ENCODE results near the gene HIF1AN. TPM values are rescaled to one million over a fixed set of nuclear protein-coding genes. Genes with fewer than 3 reads are reported as not detected.

Gene HIF1AN
- 14.8 and 19.2 TPM in 2 replicates for total RNA-seq (2014; rRNA removed; shearing (Covaris generic); ENCODE audit: low replicate concordance)

- H3K9me2 ChIP-seq (replicated peaks; ENCODE audit: insufficient read depth, low read length), result no peaks in the 10 kb centered on the region
- H2AFZ ChIP-seq (ENCODE audit: low read length), result peak within 1 kb of the TSS; percentile 93
- no peaks in the 10 kb centered on the region for H3K27me3 ChIP-seq (ENCODE audit: low read length)
- H4K20me1 ChIP-seq (ENCODE audit: insufficient read depth, low read depth, low read length), result peaks cover 11% of the 10 kb centered on the region; the same call in 1 of the 2 replicates
- peak within 1 kb of the TSS; percentile 83 for H3K9ac ChIP-seq (ENCODE audit: low read length)
- H3K4me1 ChIP-seq (ENCODE audit: low read length), result peaks cover 23% of the 10 kb centered on the region
- no peak within 1 kb of the TSS for H3K27ac ChIP-seq (ENCODE audit: low read length)
- peak within 1 kb of the TSS; percentile 97 for H3K4me2 ChIP-seq (ENCODE audit: low read depth, low read length, poor library complexity, severe bottlenecking)
- DNase-seq, result peak; percentile 99
- H3K79me2 ChIP-seq (ENCODE audit: low read length), result peaks cover 39% of the 10 kb centered on the region
- H3K36me3 ChIP-seq (ENCODE audit: insufficient read depth, low read length), result peaks cover 19% of the 10 kb centered on the region; the same call in 1 of the 2 replicates
- H3K9me3 ChIP-seq (ENCODE audit: low read length), result no peaks in the 10 kb centered on the region
- H3K4me3 ChIP-seq (ENCODE audit: low read length), result peak within 1 kb of the TSS; percentile 93
Observed at GRCh38 chr10:100535715-100536353, at the start of gene HIF1AN. Gene HIF1AN (plus strand): TSS chr10:100535943. CDS start chr10:100535959, 16 bp downstream.

GRCh38 chr10:100487529-100487928 is 48.2 kb upstream of the HIF1AN start:
- H3K9me2 ChIP-seq (replicated peaks; ENCODE audit: insufficient read depth, low read length), result no peaks in the 10 kb centered on the region
- H3K27ac ChIP-seq (ENCODE audit: low read length), result no peak overlapping the region
- no peaks in the 10 kb centered on the region for H3K79me2 ChIP-seq (ENCODE audit: low read length)
- H3K4me1 ChIP-seq (ENCODE audit: low read length), result peaks cover 1% of the 10 kb centered on the region; the same call in 1 of the 2 replicates
- H3K36me3 ChIP-seq (ENCODE audit: insufficient read depth, low read length), result no peaks in the 10 kb centered on the region
- H3K9me3 ChIP-seq (ENCODE audit: low read length), result no peaks in the 10 kb centered on the region
- H3K4me2 ChIP-seq (ENCODE audit: low read depth, low read length, poor library complexity, severe bottlenecking), result no peak overlapping the region
- no peaks in the 10 kb centered on the region for H4K20me1 ChIP-seq (ENCODE audit: insufficient read depth, low read depth, low read length)
- no peaks in the 10 kb centered on the region for H3K27me3 ChIP-seq (ENCODE audit: low read length)
- no peak for DNase-seq
- no peak overlapping the region for H3K4me3 ChIP-seq (ENCODE audit: low read length)
- H2AFZ ChIP-seq (ENCODE audit: low read length), result no peak overlapping the region
- H3K9ac ChIP-seq (ENCODE audit: low read length), result no peak overlapping the region

- no peak for DNase-seq
- Histone ChIP-seq H3K9me2 (replicated peaks; ENCODE audit: insufficient read depth, low read length) (no peaks in the 10 kb centered on the region), H3K79me2 (ENCODE audit: low read length) (no peaks in the 10 kb centered on the region), H3K4me1 (ENCODE audit: low read length) (no peaks in the 10 kb centered on the region), H3K36me3 (ENCODE audit: insufficient read depth, low read length) (no peaks in the 10 kb centered on the region), H4K20me1 (ENCODE audit: insufficient read depth, low read depth, low read length) (no peaks in the 10 kb centered on the region), H3K27ac (ENCODE audit: low read length) (no peak overlapping the region), H2AFZ (ENCODE audit: low read length) (no peak overlapping the region), H3K4me2 (ENCODE audit: low read depth, low read length, poor library complexity, severe bottlenecking) (no peak overlapping the region), H3K9me3 (ENCODE audit: low read length) (no peaks in the 10 kb centered on the region), H3K27me3 (ENCODE audit: low read length) (no peaks in the 10 kb centered on the region), H3K9ac (ENCODE audit: low read length) (no peak overlapping the region), H3K4me3 (ENCODE audit: low read length) (no peak overlapping the region)
Observed at GRCh38 chr10:100489396-100489795, 46.3 kb upstream of the HIF1AN start.

- no peak overlapping the region for H3K4me2 ChIP-seq (ENCODE audit: low read depth, low read length, poor library complexity, severe bottlenecking)
- H4K20me1 ChIP-seq (ENCODE audit: insufficient read depth, low read depth, low read length), result no peaks in the 10 kb centered on the region
- H3K9me2 ChIP-seq (replicated peaks; ENCODE audit: insufficient read depth, low read length), result no peaks in the 10 kb centered on the region
- no peaks in the 10 kb centered on the region for H3K79me2 ChIP-seq (ENCODE audit: low read length)
- H3K9me3 ChIP-seq (ENCODE audit: low read length), result no peaks in the 10 kb centered on the region
- no peak overlapping the region for H3K4me3 ChIP-seq (ENCODE audit: low read length)
- no peak overlapping the region for H3K9ac ChIP-seq (ENCODE audit: low read length)
- DNase-seq, result no peak
- H3K4me1 ChIP-seq (ENCODE audit: low read length), result no peaks in the 10 kb centered on the region
- no peaks in the 10 kb centered on the region for H3K27me3 ChIP-seq (ENCODE audit: low read length)
- H3K36me3 ChIP-seq (ENCODE audit: insufficient read depth, low read length), result no peaks in the 10 kb centered on the region
- no peak overlapping the region for H2AFZ ChIP-seq (ENCODE audit: low read length)
- H3K27ac ChIP-seq (ENCODE audit: low read length), result no peak overlapping the region
Observed at GRCh38 chr10:100490531-100490930, 45.2 kb upstream of the HIF1AN start.

- no peaks in the 10 kb centered on the region for H3K27me3 ChIP-seq (ENCODE audit: low read length)
- H3K9me3 ChIP-seq (ENCODE audit: low read length), result no peaks in the 10 kb centered on the region
- no peak for DNase-seq
- no peak overlapping the region for H2AFZ ChIP-seq (ENCODE audit: low read length)
- no peak overlapping the region for H3K9ac ChIP-seq (ENCODE audit: low read length)
- H3K36me3 ChIP-seq (ENCODE audit: insufficient read depth, low read length), result no peaks in the 10 kb centered on the region
- no peak overlapping the region for H3K27ac ChIP-seq (ENCODE audit: low read length)
- H3K4me2 ChIP-seq (ENCODE audit: low read depth, low read length, poor library complexity, severe bottlenecking), result no peak overlapping the region
- H3K9me2 ChIP-seq (replicated peaks; ENCODE audit: insufficient read depth, low read length), result no peaks in the 10 kb centered on the region
- H4K20me1 ChIP-seq (ENCODE audit: insufficient read depth, low read depth, low read length), result no peaks in the 10 kb centered on the region
- no peaks in the 10 kb centered on the region for H3K4me1 ChIP-seq (ENCODE audit: low read length)
- H3K4me3 ChIP-seq (ENCODE audit: low read length), result no peak overlapping the region
- H3K79me2 ChIP-seq (ENCODE audit: low read length), result no peaks in the 10 kb centered on the region
Observed at GRCh38 chr10:100496567-100496966, 39.2 kb upstream of the HIF1AN start.

GRCh38 chr10:100498059-100498458 is 37.7 kb upstream of the HIF1AN start:
- Histone ChIP-seq H3K27me3 (ENCODE audit: low read length) (no peaks in the 10 kb centered on the region), H3K9ac (ENCODE audit: low read length) (no peak overlapping the region), H3K9me2 (replicated peaks; ENCODE audit: insufficient read depth, low read length) (no peaks in the 10 kb centered on the region), H3K4me2 (ENCODE audit: low read depth, low read length, poor library complexity, severe bottlenecking) (no peak overlapping the region), H4K20me1 (ENCODE audit: insufficient read depth, low read depth, low read length) (no peaks in the 10 kb centered on the region), H2AFZ (ENCODE audit: low read length) (no peak overlapping the region), H3K36me3 (ENCODE audit: insufficient read depth, low read length) (no peaks in the 10 kb centered on the region), H3K9me3 (ENCODE audit: low read length) (no peaks in the 10 kb centered on the region), H3K4me3 (ENCODE audit: low read length) (no peak overlapping the region), H3K79me2 (ENCODE audit: low read length) (no peaks in the 10 kb centered on the region), H3K4me1 (ENCODE audit: low read length) (no peaks in the 10 kb centered on the region), H3K27ac (ENCODE audit: low read length) (no peak overlapping the region)
- DNase-seq, result no peak

GRCh38 chr10:100501423-100501822 is 34.3 kb upstream of the HIF1AN start:
- H3K27ac ChIP-seq (ENCODE audit: low read length), result no peak overlapping the region
- H3K36me3 ChIP-seq (ENCODE audit: insufficient read depth, low read length), result no peaks in the 10 kb centered on the region
- H4K20me1 ChIP-seq (ENCODE audit: insufficient read depth, low read depth, low read length), result no peaks in the 10 kb centered on the region
- H3K27me3 ChIP-seq (ENCODE audit: low read length), result no peaks in the 10 kb centered on the region
- no peak overlapping the region for H3K4me3 ChIP-seq (ENCODE audit: low read length)
- H3K79me2 ChIP-seq (ENCODE audit: low read length), result no peaks in the 10 kb centered on the region
- no peaks in the 10 kb centered on the region for H3K4me1 ChIP-seq (ENCODE audit: low read length)
- H3K9ac ChIP-seq (ENCODE audit: low read length), result no peak overlapping the region
- DNase-seq, result no peak
- no peak overlapping the region for H2AFZ ChIP-seq (ENCODE audit: low read length)
- no peaks in the 10 kb centered on the region for H3K9me2 ChIP-seq (replicated peaks; ENCODE audit: insufficient read depth, low read length)
- H3K4me2 ChIP-seq (ENCODE audit: low read depth, low read length, poor library complexity, severe bottlenecking), result no peak overlapping the region
- no peaks in the 10 kb centered on the region for H3K9me3 ChIP-seq (ENCODE audit: low read length)

GRCh38 chr10:100502926-100503494 is 32.7 kb upstream of the HIF1AN start:
- DNase-seq, result no peak
- Histone ChIP-seq H3K36me3 (ENCODE audit: insufficient read depth, low read length) (no peaks in the 10 kb centered on the region), H3K4me2 (ENCODE audit: low read depth, low read length, poor library complexity, severe bottlenecking) (no peak overlapping the region), H4K20me1 (ENCODE audit: insufficient read depth, low read depth, low read length) (no peaks in the 10 kb centered on the region), H3K79me2 (ENCODE audit: low read length) (no peaks in the 10 kb centered on the region), H3K27me3 (ENCODE audit: low read length) (no peaks in the 10 kb centered on the region), H3K9me3 (ENCODE audit: low read length) (no peaks in the 10 kb centered on the region), H2AFZ (ENCODE audit: low read length) (no peak overlapping the region), H3K9ac (ENCODE audit: low read length) (no peak overlapping the region), H3K4me3 (ENCODE audit: low read length) (no peak overlapping the region), H3K9me2 (replicated peaks; ENCODE audit: insufficient read depth, low read length) (no peaks in the 10 kb centered on the region), H3K27ac (ENCODE audit: low read length) (no peak overlapping the region), H3K4me1 (ENCODE audit: low read length) (no peaks in the 10 kb centered on the region)
